Prostate gland (tissue), 2 donors: ENCODE measurements around the gene CRYGN. TPM values are rescaled to one million over a fixed set of nuclear protein-coding genes. Genes with fewer than 3 reads are reported as not detected.

Experiments used
- DNase-seq: peaks from one replicate; pipeline ENCODE4 v3.0.0-alpha.2; 2019; ENCODE audit warnings: low spot score
- H3K27ac ChIP-seq, 2 donors: fragments of 200-600 bp; sonication (generic); 2 replicates each; pipeline ENCODE4 v1.5.1; 2017 to 2019
- H3K27me3 ChIP-seq: fragments of 200-600 bp; sonication (generic); replicated peaks from 2 replicates; pipeline ENCODE4 v1.5.1; 2019; ENCODE audit not compliant: insufficient read depth
- H3K36me3 ChIP-seq, 2 donors: fragments of 200-600 bp; sonication (generic); 1 replicate in 1 of 2; 2 replicates in 1 of 2; pipeline versions ENCODE4 v1.5.1 to v1.8.1; 2017 to 2019
- H3K4me1 ChIP-seq: fragments of 200-600 bp; sonication (generic); replicated peaks from 2 replicates; pipeline ENCODE4 v1.5.1; 2019
- H3K4me3 ChIP-seq, 2 donors: fragments of 200-600 bp; sonication (generic); 2 replicates each; pipeline ENCODE4 v1.5.1; 2017 to 2019
- H3K9me3 ChIP-seq: fragments of 200-600 bp; sonication (generic); 2 replicates; pipeline ENCODE4 v1.5.1; 2017
- POLR2A ChIP-seq: fragments of 450-650 bp; IDR thresholded peaks from one replicate; pipeline ENCODE4 v1.6.1; 2016; ENCODE audit warnings: antibody characterized with exemption, mild to moderate bottlenecking
- POLR2AphosphoS5 ChIP-seq: sonication (generic); formaldehyde crosslinking; IDR thresholded peaks from one replicate; pipeline ENCODE4 v1.6.1; 2017; ENCODE audit warnings: antibody characterized with exemption
- WGBS: methylation state at CpG from one replicate; pipeline ENCODE4 v1.1.5; 2018; 5-methylcytosine and 5-hydroxymethylcytosine counted together
- intact Hi-C: fragments of 100-400 bp; cut with DNase I; formaldehyde crosslinking; loops from one replicate; pipeline ENCODE4 v1.14.2; 2022
- total RNA-seq, 2 donors: library from RNA; depleted of rRNA; stranded (reverse); fragments of >200 nt; gene quantifications; one replicate each; pipeline ENCODE4 v1.1.0, GENCODE V29; 2016
- TF ChIP-seq, protein P1 (sequence below), 4 experiments: fragments of 200-600 bp in 2 of 4; fragments of 450-650 bp in 2 of 4; sonication (generic) in 2 of 4; IDR thresholded peaks; 1 replicate in 3 of 4; 2 replicates in 1 of 4; pipeline ENCODE4 v1.5.1; 2016 to 2019; ENCODE audit warnings: antibody characterized with exemption in 4 of 4, mild to moderate bottlenecking in 2 of 4, moderate library complexity in 2 of 4

Gene CRYGN
- total RNA-seq, 2 donors from 2014 or later: not detected

DNA sequence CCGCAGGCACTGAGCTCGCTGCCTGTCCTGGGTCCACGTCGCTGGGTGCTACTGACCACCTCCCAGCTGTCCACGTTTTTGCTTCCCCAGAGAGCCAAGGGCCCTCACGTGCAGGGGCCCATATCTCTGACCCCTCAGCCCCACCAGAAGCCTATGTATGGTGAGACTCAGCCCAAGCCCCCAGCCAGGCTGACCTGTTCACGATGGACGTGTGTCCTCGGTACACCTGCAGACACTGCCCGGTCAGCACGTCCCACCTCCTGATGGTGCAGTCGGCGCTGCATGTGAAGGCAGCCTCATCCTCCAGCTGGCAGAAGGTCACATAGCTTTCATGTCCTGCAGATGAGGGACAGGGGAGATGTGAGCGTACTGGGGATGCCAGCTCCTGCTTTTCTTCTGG is 40.0 kb downstream of the CRYGN start:
- H3K27ac ChIP-seq: no peak overlapping the region
- no peak overlapping the region for H3K4me3 ChIP-seq
- H3K27me3 ChIP-seq: no peaks in the 10 kb centered on the region
- no peaks in the 10 kb centered on the region for H3K4me1 ChIP-seq
- 94% methylated on average over 14 of the region's 14 CpGs for WGBS
- intact Hi-C loops: no loop called here
- H3K36me3 ChIP-seq: no peaks in the 10 kb centered on the region
- no peak for TF ChIP-seq POLR2A
- no peaks in the 10 kb centered on the region for H3K9me3 ChIP-seq
- no peak for DNase-seq

DNA sequence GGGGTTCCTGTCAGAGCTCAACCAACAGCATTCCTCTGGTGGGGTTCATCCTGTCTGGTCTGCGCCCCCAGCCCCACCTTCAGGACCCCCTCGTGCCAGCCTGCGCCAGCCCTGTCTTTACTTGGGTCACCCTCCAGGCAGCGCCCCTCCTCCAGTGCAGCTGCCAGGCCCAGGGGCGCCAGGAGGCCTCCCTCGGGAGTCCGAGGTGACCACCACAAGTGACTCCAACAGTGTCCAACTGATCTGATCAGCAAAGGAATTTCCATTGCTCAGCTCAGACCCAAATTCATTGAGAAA is 40.7 kb downstream of the CRYGN start:
- TF ChIP-seq, protein P1, sequence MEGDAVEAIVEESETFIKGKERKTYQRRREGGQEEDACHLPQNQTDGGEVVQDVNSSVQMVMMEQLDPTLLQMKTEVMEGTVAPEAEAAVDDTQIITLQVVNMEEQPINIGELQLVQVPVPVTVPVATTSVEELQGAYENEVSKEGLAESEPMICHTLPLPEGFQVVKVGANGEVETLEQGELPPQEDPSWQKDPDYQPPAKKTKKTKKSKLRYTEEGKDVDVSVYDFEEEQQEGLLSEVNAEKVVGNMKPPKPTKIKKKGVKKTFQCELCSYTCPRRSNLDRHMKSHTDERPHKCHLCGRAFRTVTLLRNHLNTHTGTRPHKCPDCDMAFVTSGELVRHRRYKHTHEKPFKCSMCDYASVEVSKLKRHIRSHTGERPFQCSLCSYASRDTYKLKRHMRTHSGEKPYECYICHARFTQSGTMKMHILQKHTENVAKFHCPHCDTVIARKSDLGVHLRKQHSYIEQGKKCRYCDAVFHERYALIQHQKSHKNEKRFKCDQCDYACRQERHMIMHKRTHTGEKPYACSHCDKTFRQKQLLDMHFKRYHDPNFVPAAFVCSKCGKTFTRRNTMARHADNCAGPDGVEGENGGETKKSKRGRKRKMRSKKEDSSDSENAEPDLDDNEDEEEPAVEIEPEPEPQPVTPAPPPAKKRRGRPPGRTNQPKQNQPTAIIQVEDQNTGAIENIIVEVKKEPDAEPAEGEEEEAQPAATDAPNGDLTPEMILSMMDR (IDR thresholded peaks at IDR 0.05): no peak
- no peak for TF ChIP-seq POLR2A
- no peak for TF ChIP-seq POLR2AphosphoS5
- no peak overlapping the region for H3K27ac ChIP-seq
- DNase-seq: no peak
- no peaks in the 10 kb centered on the region for H3K27me3 ChIP-seq
- H3K4me1 ChIP-seq: no peaks in the 10 kb centered on the region
- WGBS: 84% methylated on average over 7 of the region's 7 CpGs
- no peaks in the 10 kb centered on the region for H3K36me3 ChIP-seq
- no peaks in the 10 kb centered on the region for H3K9me3 ChIP-seq
- no peak overlapping the region for H3K4me3 ChIP-seq
- intact Hi-C loops: no loop called here

DNA sequence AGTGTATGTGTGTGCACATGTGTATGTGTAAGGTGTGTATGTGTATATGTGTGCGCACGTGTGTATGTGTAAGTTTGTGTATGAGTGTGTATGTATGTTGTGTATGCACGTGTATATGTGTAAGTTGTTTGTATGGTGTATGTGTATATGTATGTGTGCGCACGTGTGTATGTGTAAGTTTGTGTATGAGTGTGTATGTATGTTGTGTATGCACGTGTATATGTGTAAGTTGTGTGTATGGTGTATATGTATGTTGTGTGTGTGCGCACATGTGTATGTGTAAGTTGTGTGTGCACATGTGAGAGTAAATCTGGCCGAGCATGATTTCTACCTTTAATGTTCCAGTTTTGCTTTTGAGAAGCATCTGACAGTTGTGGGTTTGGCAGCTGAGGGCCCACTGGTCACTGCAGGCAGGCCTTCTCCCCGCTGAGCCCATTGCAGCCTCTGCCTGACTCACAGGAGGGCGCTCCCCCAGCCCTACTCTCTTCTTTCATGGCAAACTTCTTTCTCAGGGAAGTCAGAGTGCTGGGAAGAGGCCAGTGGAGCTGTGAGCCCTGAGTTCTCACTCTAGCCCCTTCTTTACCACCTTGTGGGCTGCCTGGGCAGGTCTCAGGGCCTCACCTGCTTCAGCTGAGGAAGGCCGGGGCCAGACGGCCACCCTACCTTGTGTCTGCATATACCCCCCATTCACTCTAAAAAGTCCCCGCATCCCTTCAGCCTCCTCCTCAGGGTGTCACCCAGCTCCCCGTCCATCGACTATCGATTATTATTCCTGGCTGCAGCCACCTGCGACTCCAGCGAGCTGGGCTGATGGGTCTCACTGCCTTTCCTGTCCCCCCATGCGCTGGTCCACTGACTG is 41.3 kb downstream of the CRYGN start:
- TF ChIP-seq, protein P1 (IDR thresholded peaks at IDR 0.05): no peak
- TF ChIP-seq POLR2AphosphoS5 (no peak), POLR2A (no peak)
- H3K4me3 ChIP-seq: no peak overlapping the region
- H3K27me3 ChIP-seq: no peaks in the 10 kb centered on the region
- H3K4me1 ChIP-seq: no peaks in the 10 kb centered on the region
- H3K36me3 ChIP-seq: no peaks in the 10 kb centered on the region
- intact Hi-C loops: no loop called here
- DNase-seq: no peak
- H3K9me3 ChIP-seq: no peaks in the 10 kb centered on the region
- WGBS: 94% methylated on average over 19 of the region's 19 CpGs
- no peak overlapping the region for H3K27ac ChIP-seq

DNA sequence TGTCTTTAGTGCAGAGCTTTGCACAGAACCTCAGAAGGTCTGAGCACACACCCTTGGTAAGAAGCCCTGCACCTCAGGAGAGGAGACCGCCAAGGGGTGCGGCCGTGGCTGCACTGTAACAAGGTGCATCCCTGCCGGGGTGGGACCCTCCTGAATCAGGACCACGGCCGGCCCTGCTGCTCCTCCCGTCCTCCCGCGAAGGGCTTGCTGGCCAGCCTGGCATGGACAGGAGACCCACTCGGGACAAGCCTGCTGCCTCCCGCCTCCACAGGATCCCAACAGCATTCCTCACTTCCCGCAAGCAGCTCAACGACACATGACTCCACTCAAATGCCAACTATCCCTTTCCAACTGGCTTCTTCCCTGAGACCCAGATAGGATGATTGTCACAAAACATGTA is 42.9 kb downstream of the CRYGN start:
- 90% methylated on average over 13 of the region's 13 CpGs for WGBS
- intact Hi-C loops: no loop called here
- Histone ChIP-seq H3K9me3 (no peaks in the 10 kb centered on the region), H3K27me3 (no peaks in the 10 kb centered on the region), H3K4me1 (no peaks in the 10 kb centered on the region), H3K27ac (no peak overlapping the region), H3K36me3 (no peaks in the 10 kb centered on the region), H3K4me3 (no peak overlapping the region)
- no peak for DNase-seq
- TF ChIP-seq POLR2A (no peak), POLR2AphosphoS5 (no peak)
- TF ChIP-seq, protein P1 (IDR thresholded peaks at IDR 0.05): no peak

DNA sequence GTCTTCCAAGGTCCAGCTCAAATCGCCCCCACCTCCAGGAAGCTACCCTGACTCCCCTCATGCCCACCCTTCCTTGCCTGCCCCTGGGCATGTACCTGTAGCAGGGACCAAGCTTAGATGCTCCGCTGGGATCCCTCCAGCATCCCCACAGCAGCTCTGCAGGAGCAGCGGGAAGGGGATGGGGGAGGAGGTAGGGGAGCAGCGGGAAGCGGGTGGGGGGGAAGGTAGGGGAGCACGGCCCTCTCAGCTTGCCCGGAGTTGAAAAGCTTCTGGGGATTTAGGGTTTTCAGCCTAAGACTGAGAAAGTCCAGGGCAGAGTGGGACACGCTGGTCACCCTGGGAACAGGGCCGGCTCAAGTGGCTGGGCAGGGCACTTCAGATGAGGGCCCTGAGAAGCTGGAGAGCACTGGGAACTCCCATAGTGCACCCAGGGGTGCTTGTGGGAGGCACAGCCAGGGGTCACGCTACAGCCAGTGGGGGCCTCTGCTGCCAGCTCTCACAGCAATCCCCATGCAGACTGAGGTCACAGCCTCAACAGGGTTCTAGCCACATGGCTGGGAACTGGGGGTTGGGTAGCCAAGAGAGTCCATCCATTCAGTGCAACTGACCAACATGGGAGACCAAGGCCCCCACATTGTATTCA is 43.5 kb downstream of the CRYGN start:
- no peak for DNase-seq
- no peak for TF ChIP-seq POLR2A
- TF ChIP-seq, protein P1 (IDR thresholded peaks at IDR 0.05): no peak
- no peak for TF ChIP-seq POLR2AphosphoS5
- Histone ChIP-seq H3K4me3 (no peak overlapping the region), H3K27ac (no peak overlapping the region), H3K27me3 (no peaks in the 10 kb centered on the region), H3K9me3 (no peaks in the 10 kb centered on the region), H3K4me1 (no peaks in the 10 kb centered on the region), H3K36me3 (no peaks in the 10 kb centered on the region)
- intact Hi-C loops: no loop called here
- WGBS: 94% methylated on average over 10 of the region's 10 CpGs
